ENCODE results near the gene CASTOR1. TPM values are rescaled to one million over a fixed set of nuclear protein-coding genes. Genes with fewer than 3 reads are reported as not detected.

Gene CASTOR1
- total RNA-seq, 1 donor: 4.9 TPM

DNA sequence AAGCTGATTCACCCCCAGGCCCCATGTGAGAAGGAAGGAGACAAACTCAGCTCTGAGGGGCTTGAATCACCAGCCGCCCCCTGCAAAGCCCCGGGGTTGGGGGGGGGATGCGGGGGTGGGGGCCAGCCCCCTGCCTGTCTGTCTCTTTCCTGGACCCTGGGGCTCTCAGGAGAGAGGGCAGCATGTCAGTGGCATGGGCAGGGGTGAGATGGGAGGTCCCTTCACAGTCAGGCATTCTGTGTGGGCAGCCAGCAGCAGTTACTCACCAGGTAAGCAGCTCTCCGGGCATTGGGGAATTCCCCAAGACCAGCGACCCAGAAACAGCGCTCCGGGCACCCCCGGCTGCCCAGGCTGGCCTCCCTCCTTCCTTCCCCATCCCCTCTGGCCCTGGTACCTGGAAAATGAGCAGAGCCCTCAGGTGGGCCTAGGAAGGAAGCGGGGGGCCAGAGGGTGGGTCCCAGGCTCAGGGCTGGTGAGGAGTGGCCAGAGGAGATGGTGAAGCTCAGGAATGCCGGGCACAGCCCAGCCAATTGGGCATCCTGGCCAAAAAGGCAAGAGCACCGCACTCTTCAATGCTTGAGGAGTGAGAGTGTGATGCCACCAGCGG lies 38.5 kb downstream of the CASTOR1 start:
- peak; percentile 49 for DNase-seq (ENCODE audit: low read depth)
- TF ChIP-seq, protein P1, sequence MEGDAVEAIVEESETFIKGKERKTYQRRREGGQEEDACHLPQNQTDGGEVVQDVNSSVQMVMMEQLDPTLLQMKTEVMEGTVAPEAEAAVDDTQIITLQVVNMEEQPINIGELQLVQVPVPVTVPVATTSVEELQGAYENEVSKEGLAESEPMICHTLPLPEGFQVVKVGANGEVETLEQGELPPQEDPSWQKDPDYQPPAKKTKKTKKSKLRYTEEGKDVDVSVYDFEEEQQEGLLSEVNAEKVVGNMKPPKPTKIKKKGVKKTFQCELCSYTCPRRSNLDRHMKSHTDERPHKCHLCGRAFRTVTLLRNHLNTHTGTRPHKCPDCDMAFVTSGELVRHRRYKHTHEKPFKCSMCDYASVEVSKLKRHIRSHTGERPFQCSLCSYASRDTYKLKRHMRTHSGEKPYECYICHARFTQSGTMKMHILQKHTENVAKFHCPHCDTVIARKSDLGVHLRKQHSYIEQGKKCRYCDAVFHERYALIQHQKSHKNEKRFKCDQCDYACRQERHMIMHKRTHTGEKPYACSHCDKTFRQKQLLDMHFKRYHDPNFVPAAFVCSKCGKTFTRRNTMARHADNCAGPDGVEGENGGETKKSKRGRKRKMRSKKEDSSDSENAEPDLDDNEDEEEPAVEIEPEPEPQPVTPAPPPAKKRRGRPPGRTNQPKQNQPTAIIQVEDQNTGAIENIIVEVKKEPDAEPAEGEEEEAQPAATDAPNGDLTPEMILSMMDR (IDR thresholded peaks at IDR 0.05; ENCODE audit: insufficient read depth, low read length): no peak
- no peak overlapping the region for H3K4me3 ChIP-seq (ENCODE audit: low read depth, low read length)

- DNase-seq (ENCODE audit: low read depth): no peak
- TF ChIP-seq, protein P1 (IDR thresholded peaks at IDR 0.05; ENCODE audit: insufficient read depth, low read length): no peak
Observed at GRCh38 chr22:30250039-30250565, 39.2 kb downstream of the CASTOR1 start.

GRCh38 chr22:30249049-30250038 lies 40.0 kb downstream of the CASTOR1 start:
- peak; percentile 54 for DNase-seq (ENCODE audit: low read depth)

More at GRCh38 chr22:30250039-30250565, 39.2 kb downstream of the CASTOR1 start:
- H3K4me3 ChIP-seq (ENCODE audit: low read depth, low read length): no peak overlapping the region

GRCh38 chr22:30248484-30248883 lies 40.8 kb downstream of the CASTOR1 start:
- no peak for DNase-seq (ENCODE audit: low read depth)
- H3K4me3 ChIP-seq (ENCODE audit: low read depth, low read length): peak overlapping the region; percentile 31
- TF ChIP-seq, protein P1 (IDR thresholded peaks at IDR 0.05; ENCODE audit: insufficient read depth, low read length): no peak

More at GRCh38 chr22:30249049-30250038, 40.0 kb downstream of the CASTOR1 start:
- peak overlapping the region; percentile 31 for H3K4me3 ChIP-seq (ENCODE audit: low read depth, low read length)
- TF ChIP-seq, protein P1 (IDR thresholded peaks at IDR 0.05; ENCODE audit: insufficient read depth, low read length): no peak

DNA sequence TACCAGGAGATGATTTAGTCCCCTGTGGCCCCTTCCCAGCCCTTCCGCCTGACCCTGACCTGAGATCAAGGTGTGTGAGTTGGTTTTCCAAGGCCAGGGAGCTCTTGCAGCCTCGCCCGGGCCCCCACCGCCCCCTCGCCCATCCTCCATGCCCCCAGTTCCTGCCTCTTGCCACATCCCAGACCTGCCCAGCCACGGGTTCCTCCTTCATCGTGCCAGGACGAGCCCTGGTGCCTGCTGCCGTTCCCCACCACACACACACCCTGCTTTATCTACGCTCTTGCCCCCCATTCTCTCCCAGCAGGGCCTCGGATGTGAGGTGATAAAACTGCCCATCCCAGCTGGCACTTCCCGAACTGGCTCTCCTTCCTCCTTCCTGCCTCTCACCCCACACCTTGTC lies 41.3 kb downstream of the CASTOR1 start:
- no peak overlapping the region for H3K4me3 ChIP-seq (ENCODE audit: low read depth, low read length)
- DNase-seq (ENCODE audit: low read depth): no peak
- TF ChIP-seq, protein P1 (IDR thresholded peaks at IDR 0.05; ENCODE audit: insufficient read depth, low read length): no peak

- no peak overlapping the region for H3K4me3 ChIP-seq (ENCODE audit: low read depth, low read length)
- TF ChIP-seq, protein P1 (IDR thresholded peaks at IDR 0.05; ENCODE audit: insufficient read depth, low read length): no peak
- no peak for DNase-seq (ENCODE audit: low read depth)
Observed at GRCh38 chr22:30247561-30247960, 41.7 kb downstream of the CASTOR1 start.
